BJ (cell line): ENCODE results near the gene ZIM2. TPM values are rescaled to one million over a fixed set of nuclear protein-coding genes. Genes with fewer than 3 reads are reported as not detected.

Experiments
- CTCF ChIA-PET: fragments of 350-600 bp; formaldehyde crosslinking; extraction: SDS; loops from one replicate; lab custom pipeline; 2021; ENCODE audit warnings: antibody characterized with exemption, inconsistent platforms; lab: Yijun Ruan, JAX
- POLR2A ChIA-PET: fragments of 300-600 bp; sonication (Branson Sonifier 250); formaldehyde crosslinking; extraction: SDS; loops from one replicate; lab custom pipeline; 2021; ENCODE audit warnings: antibody characterized with exemption; lab: Charles Lee
- DNase-seq: peaks from one replicate; pipeline ENCODE4 v3.0.0-alpha.2; 2011; ENCODE audit warnings: low read depth
- H3K27me3 ChIP-seq: 2 replicates; pipeline ENCODE4 v1.6.0; 2011; ENCODE audit warnings: low read length; ENCODE audit not compliant: control insufficient read depth, insufficient read depth
- H3K36me3 ChIP-seq: 2 replicates; pipeline ENCODE4 v1.5.1; 2011; ENCODE audit warnings: low read length; ENCODE audit not compliant: control insufficient read depth, insufficient read depth
- H3K4me3 ChIP-seq: 2 replicates; pipeline ENCODE4 v1.5.1; 2011; ENCODE audit warnings: low read depth, mild to moderate bottlenecking, control low read depth, low read length
- polyA plus RNA-seq: library from polyadenylated mRNA; depleted of rRNA; stranded (reverse); fragments of >200 nt; gene quantifications from 2 replicates; pipeline ENCODE4 v1.2.3, GENCODE V29; 2011; rRNA removed
- small RNA-seq: library from RNA; depleted of rRNA; stranded (forward); fragments of <200 nt; gene quantifications from one replicate; pipeline ENCODE3, GENCODE V24; 2012; ENCODE audit warnings: low replicate concordance, low read depth; ENCODE audit not compliant: insufficient read length
- TF ChIP-seq, protein P1 (sequence below): IDR thresholded peaks from 2 replicates; pipeline ENCODE4 v1.5.1; 2011; ENCODE audit warnings: low read depth, mild to moderate bottlenecking, control low read depth, inconsistent platforms, low read length, moderate library complexity; ENCODE audit not compliant: insufficient read depth

Gene ZIM2
- polyA plus RNA-seq, 1 experiment: not detected

DNA sequence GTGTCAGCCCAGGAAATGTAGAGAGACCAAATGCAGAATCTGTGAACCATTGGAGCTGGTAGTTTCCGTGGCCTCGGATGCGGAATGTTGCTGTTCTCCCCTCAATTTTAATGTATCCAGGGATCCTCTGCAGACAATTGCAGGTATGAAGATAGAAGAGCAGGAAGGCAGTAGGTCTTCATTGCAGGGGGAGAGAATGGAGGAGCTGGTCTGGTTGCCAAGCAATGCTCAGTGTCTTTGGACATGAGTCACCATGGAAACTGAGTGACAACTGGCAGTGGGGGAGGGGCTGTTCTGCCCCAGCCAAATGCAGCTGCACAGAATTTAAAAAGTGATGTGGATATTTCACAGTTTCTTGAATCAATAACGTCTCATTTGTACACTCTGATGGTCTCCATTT lies 112.8 kb downstream of the ZIM2 start:
- ChIA-PET POLR2A (no interaction called here), CTCF (no interaction called here)
- no peaks in the 10 kb centered on the region for H3K27me3 ChIP-seq
- TF ChIP-seq, protein P1, sequence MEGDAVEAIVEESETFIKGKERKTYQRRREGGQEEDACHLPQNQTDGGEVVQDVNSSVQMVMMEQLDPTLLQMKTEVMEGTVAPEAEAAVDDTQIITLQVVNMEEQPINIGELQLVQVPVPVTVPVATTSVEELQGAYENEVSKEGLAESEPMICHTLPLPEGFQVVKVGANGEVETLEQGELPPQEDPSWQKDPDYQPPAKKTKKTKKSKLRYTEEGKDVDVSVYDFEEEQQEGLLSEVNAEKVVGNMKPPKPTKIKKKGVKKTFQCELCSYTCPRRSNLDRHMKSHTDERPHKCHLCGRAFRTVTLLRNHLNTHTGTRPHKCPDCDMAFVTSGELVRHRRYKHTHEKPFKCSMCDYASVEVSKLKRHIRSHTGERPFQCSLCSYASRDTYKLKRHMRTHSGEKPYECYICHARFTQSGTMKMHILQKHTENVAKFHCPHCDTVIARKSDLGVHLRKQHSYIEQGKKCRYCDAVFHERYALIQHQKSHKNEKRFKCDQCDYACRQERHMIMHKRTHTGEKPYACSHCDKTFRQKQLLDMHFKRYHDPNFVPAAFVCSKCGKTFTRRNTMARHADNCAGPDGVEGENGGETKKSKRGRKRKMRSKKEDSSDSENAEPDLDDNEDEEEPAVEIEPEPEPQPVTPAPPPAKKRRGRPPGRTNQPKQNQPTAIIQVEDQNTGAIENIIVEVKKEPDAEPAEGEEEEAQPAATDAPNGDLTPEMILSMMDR: no peak
- H3K4me3 ChIP-seq: no peak overlapping the region
- DNase-seq: no peak
- no peaks in the 10 kb centered on the region for H3K36me3 ChIP-seq

DNA sequence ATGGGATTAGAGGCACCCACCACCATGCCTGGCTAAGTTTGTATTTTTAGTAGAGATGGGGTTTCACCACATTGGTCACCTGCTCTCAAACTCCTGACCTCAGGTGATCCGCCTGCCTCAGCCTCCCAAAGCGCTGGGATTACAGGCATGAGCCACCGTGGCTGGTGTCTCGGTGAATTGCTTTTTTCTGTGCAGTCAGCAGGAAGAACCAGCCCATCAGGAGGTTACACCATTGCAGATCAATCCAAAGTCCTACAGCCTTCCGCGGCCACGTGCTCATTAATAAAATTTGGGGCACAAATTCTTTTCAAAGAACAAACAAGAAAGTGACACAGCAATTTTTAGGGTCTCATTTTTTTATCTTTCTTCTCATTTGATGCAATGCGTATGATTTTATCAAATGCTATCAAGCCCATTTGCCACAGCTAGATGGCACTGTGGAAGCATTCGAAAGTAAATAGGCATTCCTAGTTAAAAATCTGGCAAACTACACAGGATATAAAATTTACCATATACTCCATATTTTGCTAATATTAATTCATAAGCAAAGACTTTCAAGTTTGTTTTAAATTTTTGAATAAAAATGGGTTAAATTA lies 114.6 kb downstream of the ZIM2 start:
- TF ChIP-seq, protein P1: no peak
- POLR2A ChIA-PET: no interaction called here
- Histone ChIP-seq H3K36me3 (no peaks in the 10 kb centered on the region), H3K27me3 (no peaks in the 10 kb centered on the region), H3K4me3 (no peak overlapping the region)
- CTCF ChIA-PET: no interaction called here
- no peak for DNase-seq

Small RNA genes within 50 kb of the gene (small RNA-seq; reads per million reads assigned to genes)
- not detected for gene AC006115.2

Other genes starting within 250 kb of the ZIM2 start
- gene ZNF71, start 245.4 kb downstream of the ZIM2 start, polyA plus RNA-seq: 3.8 and 6.6 TPM in 2 replicates
- 0.07 TPM in 1 of 2 replicates, not detected in the other for gene SMIM17, start 197.6 kb downstream of the ZIM2 start, polyA plus RNA-seq
- gene ZNF835, start 169.0 kb downstream of the ZIM2 start, polyA plus RNA-seq: not detected in 2 replicates
- 0.02 and 0.04 TPM in 2 replicates for gene PEG3, start within 50 bp of the ZIM2 start, polyA plus RNA-seq